H1 (cell line): ENCODE measurements around the gene UFD1. TPM values are rescaled to one million over a fixed set of nuclear protein-coding genes. Genes with fewer than 3 reads are reported as not detected.

Experiments
- CTCF ChIA-PET: fragments of 300-600 bp; sonication (Branson Sonifier 250); formaldehyde crosslinking; loops from one replicate; lab custom pipeline; 2021; ENCODE audit not compliant: partially characterized antibody; lab: Charles Lee
- POLR2A ChIA-PET: fragments of 300-600 bp; sonication (Branson Sonifier 250); formaldehyde crosslinking; loops from one replicate; lab custom pipeline; 2021; ENCODE audit warnings: inconsistent platforms; ENCODE audit not compliant: partially characterized antibody; lab: Charles Lee
- DNase-seq, 2 experiments: peaks; one replicate each; pipeline versions ENCODE4 v3.0.0 to v3.0.0-alpha.2; 2010 to 2022; ENCODE audit warnings: low spot score in 2 of 2, low read depth in 1 of 2, mixed read lengths in 1 of 2
- FAIRE-seq: peaks from 2 replicates; lab custom pipeline; 2011; peaks lifted over from hg19 to GRCh38; lab: Jason Lieb, UNC
- H2AFZ ChIP-seq: 2 replicates; pipeline ENCODE4 v1.8.1; 2012; ENCODE audit warnings: low read length, inconsistent platforms
- H2AK5ac ChIP-seq: 2 replicates; pipeline ENCODE4 v1.6.1; 2013; ENCODE audit warnings: low read depth, low read length
- H2BK120ac ChIP-seq: replicated peaks from 2 replicates; pipeline ENCODE3; 2013; ENCODE audit warnings: low read depth, low read length, inconsistent platforms
- H2BK12ac ChIP-seq: 2 replicates; pipeline ENCODE4 v1.6.1; 2013; ENCODE audit warnings: low read depth, low read length
- H2BK15ac ChIP-seq: 2 replicates; pipeline ENCODE4 v1.6.1; 2013; ENCODE audit warnings: low read length
- H2BK20ac ChIP-seq: 2 replicates; pipeline ENCODE4 v1.6.1; 2013; ENCODE audit warnings: low read length
- H2BK5ac ChIP-seq: 2 replicates; pipeline ENCODE4 v1.6.1; 2013; ENCODE audit warnings: low read depth, low read length
- H3K14ac ChIP-seq: 2 replicates; pipeline ENCODE4 v1.6.1; 2013; ENCODE audit warnings: inconsistent platforms; ENCODE audit not compliant: insufficient read length
- H3K18ac ChIP-seq: 2 replicates; pipeline ENCODE4 v1.6.1; 2013; ENCODE audit warnings: low read length; ENCODE audit errors: extremely low read depth
- H3K23ac ChIP-seq: 2 replicates; pipeline ENCODE4 v1.6.1; 2013; ENCODE audit warnings: inconsistent platforms; ENCODE audit not compliant: insufficient read length
- H3K23me2 ChIP-seq: 2 replicates; pipeline ENCODE4 v1.6.1; 2013; ENCODE audit warnings: low read depth, low read length
- H3K27ac ChIP-seq: 2 replicates; pipeline ENCODE4 v1.6.1; 2011; ENCODE audit warnings: low read depth, low read length, inconsistent platforms
- H3K27me3 ChIP-seq, 4 experiments: replicated peaks in 1 of 4; 1 replicate in 1 of 4; 2 replicates in 3 of 4; pipeline versions ENCODE4 v1.6.1 to v1.8.1; 2011 to 2013; ENCODE audit warnings: low read length in 3 of 4, mild to moderate bottlenecking in 3 of 4, inconsistent platforms in 2 of 4, mixed read lengths in 2 of 4, moderate library complexity in 1 of 4; ENCODE audit not compliant: control insufficient read depth in 3 of 4, insufficient read depth in 3 of 4; ENCODE audit errors: extremely low read depth in 1 of 4
- H3K36me3 ChIP-seq, 4 experiments: 2 replicates each; pipeline versions ENCODE4 v1.6.1 to v1.8.1; 2011 to 2013; ENCODE audit warnings: mild to moderate bottlenecking in 4 of 4, low read length in 3 of 4, moderate library complexity in 2 of 4, control low read depth in 1 of 4, inconsistent platforms in 1 of 4; ENCODE audit not compliant: insufficient read depth in 4 of 4, control insufficient read depth in 2 of 4
- H3K4ac ChIP-seq: replicated peaks from 2 replicates; pipeline ENCODE3; 2013; ENCODE audit warnings: low read length, low read depth, mixed read lengths, inconsistent platforms; ENCODE audit not compliant: insufficient read length
- H3K4me1 ChIP-seq, 4 experiments: replicated peaks in 1 of 4; 1 replicate in 1 of 4; 2 replicates in 3 of 4; pipeline versions ENCODE4 v1.6.1 to v1.8.1; 2011 to 2013; ENCODE audit warnings: low read length in 3 of 4, inconsistent platforms in 2 of 4, mixed read lengths in 1 of 4; ENCODE audit not compliant: insufficient read depth in 4 of 4, control insufficient read depth in 3 of 4
- H3K4me2 ChIP-seq, 2 experiments: 2 replicates each; pipeline versions ENCODE4 v1.6.1 to v1.8.1; 2011 to 2013; ENCODE audit warnings: low read depth in 2 of 2, low read length in 2 of 2, control low read depth in 1 of 2, inconsistent platforms in 1 of 2, mild to moderate bottlenecking in 1 of 2; ENCODE audit not compliant: insufficient read depth in 1 of 2
- H3K4me3 ChIP-seq, 4 experiments: fragments of 200-600, 300-600 bp in 1 of 4; sonication (generic), shearing (Covaris generic), sonication (Bioruptor Twin) in 1 of 4; 2 replicates each; pipeline versions ENCODE4 v1.5.1 to v1.8.1; 2011 to 2016; ENCODE audit warnings: low read length in 4 of 4, low read depth in 3 of 4, control low read depth in 2 of 4, inconsistent platforms in 2 of 4, mild to moderate bottlenecking in 2 of 4, mixed read lengths in 1 of 4, moderate library complexity in 1 of 4; ENCODE audit not compliant: insufficient read depth in 2 of 4; ENCODE audit errors: extremely low read depth in 1 of 4
- H3K56ac ChIP-seq: replicated peaks from 2 replicates; pipeline ENCODE3; 2013; ENCODE audit warnings: low read depth, mild to moderate bottlenecking, mixed read lengths, low read length, inconsistent platforms; ENCODE audit not compliant: insufficient read length
- H3K79me1 ChIP-seq: 2 replicates; pipeline ENCODE4 v1.6.1; 2013; ENCODE audit warnings: low read depth, low read length, control low read depth
- H3K79me2 ChIP-seq, 2 experiments: 2 replicates each; pipeline versions ENCODE4 v1.6.1 to v1.8.1; 2012 to 2013; ENCODE audit warnings: low read length in 2 of 2, mild to moderate bottlenecking in 2 of 2, inconsistent platforms in 1 of 2; ENCODE audit not compliant: insufficient read depth in 2 of 2, control insufficient read depth in 1 of 2
- H3K9ac ChIP-seq, 4 experiments: replicated peaks in 1 of 4; 1 replicate in 1 of 4; 2 replicates in 3 of 4; pipeline versions ENCODE4 v1.6.1 to v1.8.1; 2011 to 2013; ENCODE audit warnings: low read depth in 3 of 4, low read length in 3 of 4, control low read depth in 2 of 4, mild to moderate bottlenecking in 2 of 4, moderate library complexity in 2 of 4, inconsistent platforms in 1 of 4; ENCODE audit errors: extremely low read depth in 1 of 4
- H3K9me3 ChIP-seq, 2 experiments: 2 replicates each; pipeline versions ENCODE4 v1.6.1 to v1.8.1; 2012 to 2013; ENCODE audit warnings: mild to moderate bottlenecking in 2 of 2, moderate library complexity in 2 of 2, control low read depth in 1 of 2, inconsistent platforms in 1 of 2, low read depth in 1 of 2, low read length in 1 of 2, mixed read lengths in 1 of 2; ENCODE audit not compliant: insufficient read depth in 2 of 2
- H4K20me1 ChIP-seq, 2 experiments: replicated peaks in 1 of 2; 2 replicates each; pipeline versions ENCODE3 to v1.8.1; 2011 to 2013; ENCODE audit warnings: inconsistent platforms in 2 of 2, low read length in 2 of 2, mild to moderate bottlenecking in 1 of 2; ENCODE audit not compliant: insufficient read depth in 2 of 2, control insufficient read depth in 1 of 2
- H4K5ac ChIP-seq: 2 replicates; pipeline ENCODE4 v1.6.1; 2013; ENCODE audit warnings: low read length, low read depth, mixed read lengths, inconsistent platforms; ENCODE audit not compliant: insufficient read length
- H4K8ac ChIP-seq: 2 replicates; pipeline ENCODE4 v1.8.0; 2013; ENCODE audit warnings: mild to moderate bottlenecking, moderate library complexity, low read length, inconsistent platforms; ENCODE audit not compliant: insufficient read depth; ENCODE audit errors: extremely low read depth
- H4K91ac ChIP-seq: replicated peaks from 2 replicates; pipeline ENCODE3; 2013; ENCODE audit warnings: low read length, mixed read lengths, inconsistent platforms; ENCODE audit not compliant: insufficient read length
- BACH1 ChIP-seq: IDR thresholded peaks from 2 replicates; pipeline ENCODE4 v1.6.1; 2012; ENCODE audit warnings: low read length, improper control_type of control experiment
- CBX5 ChIP-seq: fragments of 300-800, 300-1000 bp; sonication (generic); IDR thresholded peaks from 2 replicates; pipeline ENCODE4 v1.7.1; 2016; ENCODE audit warnings: antibody characterized with exemption, low read length, low read depth
- CHD2 ChIP-seq: IDR thresholded peaks from 2 replicates; pipeline ENCODE4 v1.6.1; 2012; ENCODE audit warnings: low read length, improper control_type of control experiment
- CREB1 ChIP-seq: IDR thresholded peaks from 2 replicates; pipeline ENCODE4 v1.6.1; 2012; ENCODE audit warnings: inconsistent platforms
- HDAC2 ChIP-seq, 2 experiments: fragments of 300-600 bp in 1 of 2; sonication (generic) in 1 of 2; IDR thresholded peaks; 2 replicates each; pipeline ENCODE4 v1.6.1; 2011 to 2012; ENCODE audit warnings: low read depth in 2 of 2, low read length in 2 of 2, mild to moderate bottlenecking in 2 of 2, moderate library complexity in 2 of 2, borderline replicate concordance in 1 of 2, inconsistent platforms in 1 of 2
- JUND ChIP-seq: IDR thresholded peaks from 2 replicates; pipeline ENCODE4 v1.6.1; 2011; ENCODE audit warnings: mild to moderate bottlenecking, improper control_type of control experiment, low read length
- SIN3A ChIP-seq, 2 experiments: IDR thresholded peaks in 1 of 2; conservative IDR thresholded peaks in 1 of 2; 2 replicates each; pipeline ENCODE4 v1.6.1; 2011 to 2012; ENCODE audit warnings: low read length in 2 of 2, improper control_type of control experiment in 1 of 2, low read depth in 1 of 2, mild to moderate bottlenecking in 1 of 2
- TAF1 ChIP-seq: IDR thresholded peaks from 2 replicates; pipeline ENCODE4 v1.6.1; 2011; ENCODE audit warnings: mild to moderate bottlenecking, low read depth, low read length
- TEAD4 ChIP-seq: IDR thresholded peaks from 2 replicates; pipeline ENCODE4 v1.6.1; 2012; ENCODE audit warnings: low read depth, low read length, inconsistent platforms, mixed read lengths
- YY1 ChIP-seq: IDR thresholded peaks from 2 replicates; pipeline ENCODE4 v1.6.1; 2011; ENCODE audit warnings: low read depth, mild to moderate bottlenecking, low read length
- WGBS, 2 experiments: shearing (Covaris generic) in 1 of 2; methylation state at CpG; one replicate each; pipeline versions ENCODE4 v1.1.6 to v1.1.7; 2013 to 2015; ENCODE audit warnings: low lambda C conversion rate in 2 of 2, mixed read lengths in 2 of 2, inconsistent platforms in 1 of 2, low coverage in 1 of 2, missing lambda C conversion rate in 1 of 2; ENCODE audit not compliant: insufficient replicate concordance in 2 of 2, insufficient coverage in 1 of 2, insufficient read length in 1 of 2; ENCODE audit errors: extremely low coverage in 1 of 2, missing lambda C conversion rate in 1 of 2; 5-methylcytosine and 5-hydroxymethylcytosine counted together
- polyA plus RNA-seq, 7 experiments: library from polyadenylated mRNA; depleted of rRNA in 3 of 7; stranded (reverse) in 5 of 7; unstranded in 2 of 7; fragments of >200 nt in 5 of 7; fragments of 200-250 nt in 2 of 7; gene quantifications; 1 replicate in 5 of 7; 2 replicates in 1 of 7; 4 replicates in 1 of 7; pipeline versions ENCODE4 v1.2.1 to v1.2.3, GENCODE V29; 2011 to 2013; ENCODE audit warnings: missing spikeins in 2 of 7, mixed read lengths in 2 of 7
- total RNA-seq: library from RNA; stranded (reverse); fragmentation: NEBNext Ultra II Directional; extraction: Animal tissue kit (Norgen Biotek cat#: 25700); gene quantifications from 2 replicates; pipeline ENCODE4 v1.2.1, GENCODE V29; 2021
- TF ChIP-seq, protein P1 (sequence below): IDR thresholded peaks from 2 replicates; pipeline ENCODE4 v1.6.1; 2012; ENCODE audit warnings: low read length, inconsistent platforms
- TF ChIP-seq, protein P2 (sequence below): IDR thresholded peaks from 2 replicates; pipeline ENCODE4 v1.6.1; 2012; ENCODE audit warnings: inconsistent platforms

UFD1 gene
- total and polyA plus RNA-seq, 2 of the 8 experiments (the other 6 are each of a cell fraction or from before 2014, with no cell fraction given), result 74.6 to 116 TPM

DNA sequence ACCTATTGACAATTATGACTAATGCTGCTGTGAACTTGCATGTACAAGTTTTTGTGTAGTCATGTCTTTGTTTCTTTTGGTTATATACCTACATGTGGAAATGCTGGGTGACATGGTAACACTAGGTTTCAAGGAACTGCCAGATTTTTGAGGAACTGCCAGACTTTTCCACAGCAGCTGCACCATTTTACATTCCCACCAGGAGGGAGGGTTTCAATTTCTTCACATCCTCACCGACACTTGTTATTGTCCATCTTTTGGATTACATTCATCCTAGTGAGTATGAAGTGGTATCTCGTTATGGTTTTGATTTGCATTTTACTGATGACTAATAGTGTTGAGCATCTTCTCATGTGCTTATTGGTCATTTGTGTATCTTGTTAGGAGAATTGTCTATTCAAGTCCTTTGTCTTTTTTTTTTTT is 31.9 kb upstream of the UFD1 start:
- Histone ChIP-seq H3K4me2 (no peak overlapping the region), H3K18ac (no peak overlapping the region), H3K36me3 (peaks cover 7 to 48% (median 15%) of the 10 kb centered on the region in 4 experiments), H3K27ac (no peak overlapping the region), H3K9me3 (no peaks in the 10 kb centered on the region), H4K8ac (no peak overlapping the region), H4K5ac (no peak overlapping the region), H3K14ac (no peak overlapping the region), H2BK120ac (no peak overlapping the region), H3K4ac (no peak overlapping the region), H3K79me1 (no peaks in the 10 kb centered on the region), H3K27me3 (no peaks in the 10 kb centered on the region), H2BK15ac (no peak overlapping the region), H4K91ac (no peak overlapping the region), H4K20me1 (peaks cover 0 to 7% of the 10 kb centered on the region in 2 experiments), H3K79me2 (no peaks in the 10 kb centered on the region), H3K4me3 (no peak overlapping the region), H3K56ac (no peak overlapping the region), H3K23ac (no peak overlapping the region), H3K4me1 (0 out of 7 replicates have a peak, but pooled peaks cover 0 to 3% (median 0%) of the 10 kb centered on the region in 4 experiments), H2BK5ac (no peak overlapping the region), H3K9ac (no peak overlapping the region), H2BK12ac (no peak overlapping the region), H2AK5ac (no peak overlapping the region), H2AFZ (no peak overlapping the region), H2BK20ac (no peak overlapping the region), H3K23me2 (no peaks in the 10 kb centered on the region)
- ChIA-PET POLR2A (interaction anchor here (2.0 kb wide), 1 partner anchor 10 kb away, joined by 4 read pairs; no protein-coding TSS in a partner anchor), CTCF (no interaction called here)
- DNase-seq (no peak), FAIRE-seq (no peak)
- WGBS, 2 experiments, result 94% methylated on average over 2 of the region's 2 CpGs; no CpG with 5 or more reads in 1 of the 2 experiments
- TF ChIP-seq CBX5, result no peak
- TF ChIP-seq SIN3A (conservative IDR thresholded peaks at IDR 0.05 in 1 of 2, IDR thresholded peaks at IDR 0.05 in 1 of 2; ENCODE audit: low read depth in 1 of 2, low read length in 2 of 2), result no peak
- TF ChIP-seq, protein P1, sequence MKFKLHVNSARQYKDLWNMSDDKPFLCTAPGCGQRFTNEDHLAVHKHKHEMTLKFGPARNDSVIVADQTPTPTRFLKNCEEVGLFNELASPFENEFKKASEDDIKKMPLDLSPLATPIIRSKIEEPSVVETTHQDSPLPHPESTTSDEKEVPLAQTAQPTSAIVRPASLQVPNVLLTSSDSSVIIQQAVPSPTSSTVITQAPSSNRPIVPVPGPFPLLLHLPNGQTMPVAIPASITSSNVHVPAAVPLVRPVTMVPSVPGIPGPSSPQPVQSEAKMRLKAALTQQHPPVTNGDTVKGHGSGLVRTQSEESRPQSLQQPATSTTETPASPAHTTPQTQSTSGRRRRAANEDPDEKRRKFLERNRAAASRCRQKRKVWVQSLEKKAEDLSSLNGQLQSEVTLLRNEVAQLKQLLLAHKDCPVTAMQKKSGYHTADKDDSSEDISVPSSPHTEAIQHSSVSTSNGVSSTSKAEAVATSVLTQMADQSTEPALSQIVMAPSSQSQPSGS, result no peak
- TF ChIP-seq CREB1, result no peak
- no peak for TF ChIP-seq JUND
- no peak for TF ChIP-seq TEAD4
- no peak for TF ChIP-seq TAF1
- TF ChIP-seq HDAC2 (IDR thresholded peaks at IDR 0.05; ENCODE audit: borderline replicate concordance in 1 of 2, low read depth in 2 of 2, low read length in 2 of 2), result no peak
- TF ChIP-seq, protein P2, sequence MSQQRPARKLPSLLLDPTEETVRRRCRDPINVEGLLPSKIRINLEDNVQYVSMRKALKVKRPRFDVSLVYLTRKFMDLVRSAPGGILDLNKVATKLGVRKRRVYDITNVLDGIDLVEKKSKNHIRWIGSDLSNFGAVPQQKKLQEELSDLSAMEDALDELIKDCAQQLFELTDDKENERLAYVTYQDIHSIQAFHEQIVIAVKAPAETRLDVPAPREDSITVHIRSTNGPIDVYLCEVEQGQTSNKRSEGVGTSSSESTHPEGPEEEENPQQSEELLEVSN, result no peak
- no peak for TF ChIP-seq BACH1
- TF ChIP-seq YY1, result no peak
- TF ChIP-seq CHD2, result no peak
